HFFc6 (cell line): Measurements from ENCODE around the gene S100A8. TPM values are rescaled to one million over a fixed set of nuclear protein-coding genes. Genes with fewer than 3 reads are reported as not detected.

Source experiments
- DNase-seq: peaks from one replicate; pipeline ENCODE4 v3.0.0-alpha.2; 2018
- H3K27ac Mint-ChIP-seq: 2 replicates; pipeline ENCODE4 v1.8.0; 2020; ENCODE audit warnings: mild to moderate bottlenecking, mixed read lengths
- H3K27me3 Mint-ChIP-seq: 2 replicates; pipeline ENCODE4 v1.8.0; 2021; ENCODE audit warnings: mild to moderate bottlenecking, moderate library complexity, mixed read lengths; ENCODE audit not compliant: insufficient read depth
- H3K36me3 Mint-ChIP-seq: 2 replicates; pipeline ENCODE4 v1.8.0; 2021; ENCODE audit warnings: low read depth, mixed read lengths
- H3K4me1 Mint-ChIP-seq: 2 replicates; pipeline ENCODE4 v1.8.0; 2020; ENCODE audit warnings: low read depth, mixed read lengths
- H3K4me3 Mint-ChIP-seq: 2 replicates; pipeline ENCODE4 v1.8.0; 2020; ENCODE audit warnings: mild to moderate bottlenecking, moderate library complexity, mixed read lengths
- H3K9me3 Mint-ChIP-seq: 2 replicates; pipeline ENCODE4 v1.8.0; 2020; ENCODE audit warnings: mild to moderate bottlenecking, mixed read lengths
- total RNA-seq, 6 experiments: library from RNA; stranded (reverse); fragmentation: NEBNext Ultra II Directional; extraction: Animal tissue kit (Norgen Biotek cat#: 25700); gene quantifications; 2 replicates in 1 of 6; 3 replicates in 5 of 6; pipeline ENCODE4 v1.2.3, GENCODE V29; 2021
- TF ChIP-seq, protein P1 (sequence below): fragments of 200-600 bp; sonication (generic); IDR thresholded peaks from 2 replicates; pipeline ENCODE4 v1.5.0; 2021; ENCODE audit warnings: antibody characterized with exemption, mild to moderate bottlenecking

S100A8 gene
- total RNA-seq, 6 experiments from 2014 or later: not detected

DNA sequence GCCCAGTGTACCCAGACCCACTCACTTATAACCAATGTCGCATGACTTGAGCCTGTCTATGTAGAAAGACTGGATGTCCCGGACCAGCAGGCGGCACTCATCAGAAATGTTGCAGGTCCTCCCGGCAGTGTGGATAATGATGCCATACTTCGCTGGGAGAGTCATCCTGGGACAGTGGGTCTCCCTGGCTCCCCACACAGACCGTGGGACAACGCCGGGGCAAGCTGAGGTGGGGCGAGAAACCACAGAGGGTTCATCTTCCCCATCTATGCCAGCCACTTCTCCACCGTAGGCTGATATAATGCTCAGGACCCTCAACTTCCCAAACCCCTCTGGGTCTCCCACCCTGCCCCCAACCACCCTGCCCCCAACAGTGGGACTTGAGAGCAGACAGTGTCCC, 50.5 kb downstream of the S100A8 start:
- no peaks in the 10 kb centered on the region for H3K9me3 Mint-ChIP-seq
- H3K27me3 Mint-ChIP-seq: peaks cover 11% of the 10 kb centered on the region
- no peak overlapping the region for H3K27ac Mint-ChIP-seq
- TF ChIP-seq, protein P1, sequence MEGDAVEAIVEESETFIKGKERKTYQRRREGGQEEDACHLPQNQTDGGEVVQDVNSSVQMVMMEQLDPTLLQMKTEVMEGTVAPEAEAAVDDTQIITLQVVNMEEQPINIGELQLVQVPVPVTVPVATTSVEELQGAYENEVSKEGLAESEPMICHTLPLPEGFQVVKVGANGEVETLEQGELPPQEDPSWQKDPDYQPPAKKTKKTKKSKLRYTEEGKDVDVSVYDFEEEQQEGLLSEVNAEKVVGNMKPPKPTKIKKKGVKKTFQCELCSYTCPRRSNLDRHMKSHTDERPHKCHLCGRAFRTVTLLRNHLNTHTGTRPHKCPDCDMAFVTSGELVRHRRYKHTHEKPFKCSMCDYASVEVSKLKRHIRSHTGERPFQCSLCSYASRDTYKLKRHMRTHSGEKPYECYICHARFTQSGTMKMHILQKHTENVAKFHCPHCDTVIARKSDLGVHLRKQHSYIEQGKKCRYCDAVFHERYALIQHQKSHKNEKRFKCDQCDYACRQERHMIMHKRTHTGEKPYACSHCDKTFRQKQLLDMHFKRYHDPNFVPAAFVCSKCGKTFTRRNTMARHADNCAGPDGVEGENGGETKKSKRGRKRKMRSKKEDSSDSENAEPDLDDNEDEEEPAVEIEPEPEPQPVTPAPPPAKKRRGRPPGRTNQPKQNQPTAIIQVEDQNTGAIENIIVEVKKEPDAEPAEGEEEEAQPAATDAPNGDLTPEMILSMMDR: no peak
- H3K36me3 Mint-ChIP-seq: no peaks in the 10 kb centered on the region
- H3K4me3 Mint-ChIP-seq: no peak overlapping the region
- DNase-seq: no peak
- H3K4me1 Mint-ChIP-seq: no peaks in the 10 kb centered on the region

Other genes with a start within 250 kb of the S100A8 start
- not detected for gene SPRR2G, start 240.2 kb downstream of the S100A8 start, total RNA-seq
- not detected for gene LELP1, start 187.6 kb downstream of the S100A8 start, total RNA-seq
- gene PRR9, start 173.5 kb downstream of the S100A8 start, total RNA-seq: not detected
- not detected for gene LORICRIN, start 131.4 kb downstream of the S100A8 start, total RNA-seq
- not detected for gene PGLYRP3, start 78.1 kb downstream of the S100A8 start, total RNA-seq
- gene PGLYRP4, start 42.2 kb downstream of the S100A8 start, total RNA-seq: not detected
- not detected for gene S100A9, start 33.2 kb downstream of the S100A8 start, total RNA-seq
- not detected for gene S100A12, start 15.5 kb downstream of the S100A8 start, total RNA-seq
- gene S100A7A, start 25.4 kb upstream of the S100A8 start, total RNA-seq: not detected
- not detected for gene S100A7, start 69.6 kb upstream of the S100A8 start, total RNA-seq
- 1,000 to 10,000 TPM; 1,971 to 2,311 (median 2,129) TPM for gene S100A6, start 144.9 kb upstream of the S100A8 start, total RNA-seq
- 1 to 10 TPM in 1 of 6 experiments, under 1 TPM in 5; 0.40 to 1.2 (median 0.71) TPM for gene S100A5, start 149.9 kb upstream of the S100A8 start, total RNA-seq
- gene S100A4, start 154.7 kb upstream of the S100A8 start, total RNA-seq: 100 to 1,000 TPM; 394 to 846 (median 814) TPM
- 1 to 10 TPM; 3.4 to 5.6 (median 5.1) TPM for gene S100A3, start 158.2 kb upstream of the S100A8 start, total RNA-seq
- gene S100A2, start 174.8 kb upstream of the S100A8 start, total RNA-seq: 10 to 100 TPM in 4 of 6 experiments, 1 to 10 TPM in 2; 7.4 to 12.5 (median 10.4) TPM
- gene S100A16, start 222.1 kb upstream of the S100A8 start, total RNA-seq: 100 to 1,000 TPM; 235 to 351 (median 258) TPM
- gene S100A14, start 225.3 kb upstream of the S100A8 start, total RNA-seq: under 1 TPM in 1 of 6 experiments, not detected in 5; 0.54 TPM
- 100 to 1,000 TPM; 162 to 225 (median 208) TPM for gene S100A13, start 236.4 kb upstream of the S100A8 start, total RNA-seq
- under 1 TPM in 3 of 6 experiments, not detected in 3; 0.59 to 0.96 (median 0.82) TPM for gene S100A1, start 237.4 kb upstream of the S100A8 start, total RNA-seq
- 10 to 100 TPM; 48.1 to 57.9 (median 53.9) TPM for gene CHTOP, start 243.0 kb upstream of the S100A8 start, total RNA-seq